Gastroesophageal sphincter (tissue), 3 donors: ENCODE data around the gene EIF4EBP2.

Source experiments
- EP300 ChIP-seq: sonication (generic); formaldehyde crosslinking; IDR thresholded peaks from one replicate; pipeline ENCODE4 v1.6.1; 2017; ENCODE audit warnings: antibody characterized with exemption, mild to moderate bottlenecking
- POLR2A ChIP-seq, 2 donors: fragments of 450-650 bp; IDR thresholded peaks; one replicate each; pipeline ENCODE4 v1.6.1; 2017; ENCODE audit warnings: antibody characterized with exemption in 2 of 2, mild to moderate bottlenecking in 2 of 2, moderate library complexity in 1 of 2
- POLR2AphosphoS5 ChIP-seq: sonication (generic); formaldehyde crosslinking; IDR thresholded peaks from one replicate; pipeline ENCODE4 v1.6.1; 2017; ENCODE audit warnings: antibody characterized with exemption
- TF ChIP-seq, protein P1 (sequence below), 4 experiments: fragments of 200-600 bp in 2 of 4; fragments of 450-650 bp in 2 of 4; sonication (generic) in 1 of 4; IDR thresholded peaks; one replicate each; pipeline ENCODE4 v1.5.1; 2017 to 2019; ENCODE audit warnings: antibody characterized with exemption in 4 of 4, mild to moderate bottlenecking in 2 of 4, moderate library complexity in 2 of 4

DNA sequence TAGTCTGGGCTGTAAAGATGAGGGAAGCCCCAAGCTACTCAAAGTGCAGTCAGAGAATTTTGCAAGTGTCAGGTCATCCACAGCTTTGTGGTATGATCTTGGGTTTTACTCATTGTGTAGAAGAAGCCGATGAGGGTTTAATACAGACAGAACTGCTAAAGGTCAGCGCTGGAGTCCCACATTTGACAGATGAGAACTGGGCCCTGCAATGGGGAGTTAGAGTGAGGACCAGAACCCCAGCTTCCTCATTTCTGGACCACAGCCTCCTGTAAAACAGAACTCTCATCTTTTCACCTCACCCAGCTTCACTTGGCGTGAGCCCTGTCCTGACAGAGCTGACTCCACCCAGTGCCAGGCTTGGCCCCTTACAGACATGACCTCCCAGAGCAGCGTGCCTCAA is 41.6 kb upstream of the EIF4EBP2 start:
- TF ChIP-seq, protein P1, sequence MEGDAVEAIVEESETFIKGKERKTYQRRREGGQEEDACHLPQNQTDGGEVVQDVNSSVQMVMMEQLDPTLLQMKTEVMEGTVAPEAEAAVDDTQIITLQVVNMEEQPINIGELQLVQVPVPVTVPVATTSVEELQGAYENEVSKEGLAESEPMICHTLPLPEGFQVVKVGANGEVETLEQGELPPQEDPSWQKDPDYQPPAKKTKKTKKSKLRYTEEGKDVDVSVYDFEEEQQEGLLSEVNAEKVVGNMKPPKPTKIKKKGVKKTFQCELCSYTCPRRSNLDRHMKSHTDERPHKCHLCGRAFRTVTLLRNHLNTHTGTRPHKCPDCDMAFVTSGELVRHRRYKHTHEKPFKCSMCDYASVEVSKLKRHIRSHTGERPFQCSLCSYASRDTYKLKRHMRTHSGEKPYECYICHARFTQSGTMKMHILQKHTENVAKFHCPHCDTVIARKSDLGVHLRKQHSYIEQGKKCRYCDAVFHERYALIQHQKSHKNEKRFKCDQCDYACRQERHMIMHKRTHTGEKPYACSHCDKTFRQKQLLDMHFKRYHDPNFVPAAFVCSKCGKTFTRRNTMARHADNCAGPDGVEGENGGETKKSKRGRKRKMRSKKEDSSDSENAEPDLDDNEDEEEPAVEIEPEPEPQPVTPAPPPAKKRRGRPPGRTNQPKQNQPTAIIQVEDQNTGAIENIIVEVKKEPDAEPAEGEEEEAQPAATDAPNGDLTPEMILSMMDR (IDR thresholded peaks at IDR 0.05), result no peak
- TF ChIP-seq POLR2A (IDR thresholded peaks at IDR 0.05) (no peak), EP300 (no peak), POLR2AphosphoS5 (no peak)
